Activated naive CD4-positive, alpha-beta T cell (primary cell): Measurements from ENCODE around the gene UTP25.
"Not testable (repeated sequence)": the region's sequence is repeated elsewhere in the genome, so short reads cannot be mapped to it uniquely, and the experiment has no call there.

Experiments
- DNase-seq, 4 experiments: peaks; one replicate each; lab custom pipeline; 2025; lab: John Stamatoyannopoulos, UW

UTP25 gene

DNA sequence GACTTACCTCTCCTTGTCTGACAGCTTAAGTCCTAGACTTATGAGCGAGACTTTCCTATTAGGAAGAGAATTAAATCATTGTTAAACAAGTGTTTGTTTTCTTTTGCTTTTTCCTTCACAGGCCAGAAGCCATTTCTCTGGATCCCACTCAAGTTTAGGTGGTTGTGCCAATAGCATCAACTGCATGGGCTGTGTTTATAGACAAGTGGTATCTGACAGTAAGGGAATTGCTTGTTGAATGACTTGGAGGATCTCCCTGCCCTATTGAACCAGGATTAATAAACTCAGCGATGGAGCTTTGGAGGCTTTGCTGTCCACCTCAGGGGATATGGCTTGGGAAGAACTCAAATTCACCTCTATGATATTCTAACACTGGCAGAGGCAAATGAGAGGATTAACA, 43.7 kb downstream of the UTP25 start:
- DNase-seq = no peak

DNA sequence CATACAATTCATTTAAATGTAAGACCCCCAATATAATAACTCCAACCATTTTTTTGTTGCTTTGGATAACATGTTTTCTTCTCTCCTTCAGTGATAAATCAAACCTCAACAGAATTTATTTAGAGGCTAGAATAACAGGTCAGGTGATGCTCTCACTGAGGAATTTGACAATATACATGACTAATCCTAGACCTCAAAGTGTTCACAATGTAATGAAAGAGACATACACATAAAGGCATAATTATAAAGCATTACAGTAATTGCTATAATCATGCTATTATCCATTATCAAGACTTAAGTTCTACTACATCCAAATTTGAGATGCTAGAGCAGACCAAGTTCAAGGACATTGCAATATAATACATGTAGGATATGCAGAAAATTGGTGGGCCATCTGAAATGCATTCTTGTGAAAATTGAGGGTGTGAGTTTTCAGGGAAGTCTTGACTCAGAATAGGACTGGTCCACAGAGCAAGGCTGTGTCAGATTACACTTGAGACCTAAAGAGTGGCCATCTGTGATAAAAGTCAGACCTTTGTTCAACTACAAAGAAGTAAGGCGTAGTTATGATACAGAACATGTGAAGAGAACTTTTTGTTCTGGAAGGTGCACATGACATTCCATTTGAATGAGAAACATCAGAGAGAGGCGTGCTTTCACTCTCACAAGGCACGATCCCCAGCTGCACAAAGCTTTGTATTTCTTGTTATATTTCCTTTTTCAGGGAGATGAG, 45.5 kb downstream of the UTP25 start:
- no peak for DNase-seq

DNA sequence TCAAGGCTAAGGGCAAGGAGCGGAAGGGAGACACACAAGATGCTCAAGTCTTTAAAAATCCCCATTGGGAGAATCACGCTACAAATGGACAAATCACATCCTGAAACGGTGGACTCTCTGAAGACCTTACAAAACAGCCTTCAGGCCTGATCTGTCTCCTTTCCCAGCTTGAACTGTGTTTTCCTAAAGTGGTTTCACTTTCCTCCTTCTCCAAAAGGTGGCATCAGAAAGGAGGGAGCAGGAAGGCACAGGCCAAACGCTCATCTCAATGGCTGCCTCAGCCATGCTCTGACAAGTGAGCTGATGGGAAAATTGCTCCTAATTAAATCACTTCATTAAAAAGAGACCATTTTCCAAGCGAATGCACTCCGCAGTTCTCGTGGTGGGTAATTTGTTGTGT, 47.7 kb downstream of the UTP25 start:
- DNase-seq = no peak

DNA sequence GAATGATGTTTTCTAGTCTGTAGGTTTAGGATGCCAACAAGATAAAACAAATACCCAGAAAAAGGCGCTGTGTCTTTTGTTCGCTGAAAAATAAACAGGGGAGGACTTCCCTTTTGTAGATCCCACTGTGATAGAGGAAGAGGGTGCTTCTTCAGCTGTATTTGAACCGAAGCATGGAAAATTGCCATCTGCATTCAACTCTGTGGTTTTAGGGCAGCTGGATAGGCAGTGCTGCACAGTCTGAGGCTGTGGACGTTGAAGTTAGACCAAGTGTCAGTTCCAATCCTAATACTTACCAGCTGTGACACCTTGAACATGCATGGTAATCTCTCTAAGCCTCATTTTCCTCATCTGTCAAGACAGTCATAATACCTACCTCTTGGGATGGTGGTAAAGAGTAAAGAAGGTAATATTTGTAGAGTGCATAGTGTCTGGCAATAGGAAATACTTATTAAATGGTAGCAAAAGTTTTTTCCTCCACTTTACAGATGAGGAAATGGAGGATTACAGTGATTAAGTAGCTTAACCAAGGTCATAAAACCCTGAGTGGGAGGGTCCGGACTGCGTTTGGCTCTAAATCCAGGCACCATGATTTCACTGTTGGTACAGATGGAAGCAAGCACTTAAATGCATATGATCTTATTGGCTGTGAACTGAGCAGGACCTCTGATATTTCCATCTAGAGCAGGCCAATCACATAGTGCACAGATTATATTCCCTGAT, 48.5 kb downstream of the UTP25 start:
- DNase-seq = no peak

DNA sequence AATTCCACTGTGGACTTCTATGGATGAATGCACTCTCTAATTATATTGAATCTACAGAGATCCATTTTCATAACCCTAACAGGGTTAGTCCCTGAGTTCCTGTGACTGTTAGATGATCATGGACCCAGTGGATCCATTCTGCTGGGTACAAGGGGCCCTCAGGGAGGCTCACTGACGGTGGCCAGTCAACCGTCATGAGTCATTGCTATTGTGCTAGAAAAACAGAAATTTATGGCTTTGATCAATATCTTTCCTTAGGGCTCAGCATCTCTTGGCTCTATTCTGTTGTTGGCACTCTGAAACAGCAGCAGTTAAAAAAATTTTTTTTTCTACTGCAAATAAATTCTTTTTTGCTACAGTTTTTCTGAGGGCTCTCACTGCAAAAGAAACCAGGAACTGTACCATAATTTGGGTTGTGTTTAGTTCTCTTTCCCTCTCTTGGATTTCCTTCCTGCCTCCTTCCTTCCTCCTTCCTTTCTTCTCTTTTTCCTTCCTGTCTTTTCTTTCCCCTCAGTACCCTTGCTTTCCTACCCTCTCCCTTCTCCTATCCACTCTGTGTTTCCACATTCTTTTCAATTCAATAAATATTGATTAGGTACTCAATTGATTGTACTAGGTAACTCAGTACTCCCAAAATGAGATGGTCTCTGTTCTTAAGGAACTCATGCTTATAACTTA, 49.5 kb downstream of the UTP25 start:
- DNase-seq = no peak

DNA sequence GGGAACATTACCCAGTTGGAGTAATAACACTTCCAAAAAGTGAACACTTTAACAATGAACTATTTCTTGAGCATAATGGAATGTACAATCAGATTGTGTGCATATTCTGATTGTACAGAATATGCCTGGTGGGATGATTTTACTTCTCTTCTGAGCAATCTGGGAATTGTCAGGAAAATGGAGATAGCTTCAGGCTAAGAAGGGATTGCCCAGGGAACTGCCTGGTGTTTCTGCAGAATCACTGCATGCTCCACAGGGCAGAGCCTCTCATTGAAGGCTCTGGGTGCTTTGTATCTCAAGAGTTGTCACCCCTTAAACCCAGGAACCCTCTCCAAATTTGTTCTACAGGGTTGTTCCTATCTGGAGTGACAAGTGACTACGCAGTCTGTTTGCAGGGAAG, 51.2 kb downstream of the UTP25 start:
- DNase-seq = no peak

DNA sequence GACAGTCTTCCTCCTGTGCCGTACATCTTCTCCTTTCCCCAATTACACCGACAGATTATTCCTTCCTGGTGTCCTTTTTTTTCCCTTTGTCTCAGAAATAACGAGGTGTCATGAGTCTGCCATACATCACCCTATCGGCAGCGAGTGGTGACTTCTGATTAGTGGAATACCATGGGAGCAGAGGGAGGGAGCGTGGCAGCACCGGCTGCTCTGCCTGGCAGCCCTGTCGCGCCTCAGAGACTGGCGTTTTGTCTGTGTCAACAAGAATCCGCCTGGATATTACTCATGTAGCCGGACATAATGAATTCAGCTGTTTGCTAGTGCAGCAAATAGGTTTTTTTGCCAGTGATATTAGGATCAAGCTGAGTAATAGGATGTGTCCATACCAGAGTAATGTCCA, 51.8 kb downstream of the UTP25 start:
- DNase-seq = no peak

DNA sequence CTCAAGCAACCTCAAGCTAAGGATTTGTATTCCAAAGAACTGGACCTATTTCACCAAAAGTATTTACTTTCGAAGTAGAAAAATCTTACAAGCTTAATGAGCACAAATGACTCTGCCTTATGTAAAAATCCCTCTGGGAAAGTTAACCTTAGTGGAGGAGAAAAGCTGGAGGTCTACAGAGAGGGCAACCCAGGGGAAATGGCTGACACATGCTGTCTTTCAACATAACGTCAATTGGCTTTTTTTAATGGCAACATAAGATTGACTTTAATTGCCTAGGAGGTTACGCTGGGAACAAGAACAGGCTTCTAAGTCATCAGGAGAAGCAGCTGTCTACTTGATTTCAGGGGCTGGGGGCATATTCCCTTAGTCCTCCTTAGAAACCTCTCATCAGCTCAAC, 52.3 kb downstream of the UTP25 start:
- DNase-seq = no peak

DNA sequence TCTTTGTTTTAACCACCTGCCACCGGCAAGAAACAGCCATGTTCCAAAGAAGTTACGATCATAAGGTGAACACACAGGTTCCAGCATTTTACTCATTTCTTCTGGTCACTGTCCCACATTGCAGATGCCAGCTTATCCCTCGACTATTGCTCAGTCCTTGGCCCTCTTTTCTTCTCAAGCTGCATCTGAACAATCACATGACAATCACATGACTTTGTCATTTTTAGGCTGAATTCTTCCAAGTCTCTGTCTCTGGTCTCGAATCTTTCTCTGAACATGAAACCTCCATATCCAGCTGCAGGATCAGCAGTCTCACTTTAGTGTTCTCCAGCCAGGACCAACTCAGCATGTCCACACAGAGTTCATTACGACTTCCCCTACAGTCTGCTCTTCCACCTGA, 53.8 kb downstream of the UTP25 start:
- no peak for DNase-seq

DNA sequence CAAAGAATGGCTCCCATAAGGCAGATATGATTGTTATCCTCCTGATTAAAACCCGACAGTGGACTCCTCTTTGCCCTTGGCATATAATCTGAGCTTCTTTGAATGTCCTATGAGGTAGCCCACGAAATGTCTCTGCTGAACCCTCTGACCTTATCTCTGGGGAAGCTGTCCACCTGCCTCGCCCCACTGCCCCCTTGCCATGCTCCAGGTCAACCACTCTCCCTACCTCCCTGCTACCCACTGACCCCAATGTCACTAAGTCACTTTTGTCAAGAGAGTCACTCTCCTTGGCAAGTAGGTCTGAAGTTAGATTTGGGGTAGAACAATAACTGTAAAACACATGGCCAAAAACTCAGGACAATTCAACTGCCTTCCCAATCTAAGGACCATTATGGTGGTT, 54.5 kb downstream of the UTP25 start:
- no peak for DNase-seq

DNA sequence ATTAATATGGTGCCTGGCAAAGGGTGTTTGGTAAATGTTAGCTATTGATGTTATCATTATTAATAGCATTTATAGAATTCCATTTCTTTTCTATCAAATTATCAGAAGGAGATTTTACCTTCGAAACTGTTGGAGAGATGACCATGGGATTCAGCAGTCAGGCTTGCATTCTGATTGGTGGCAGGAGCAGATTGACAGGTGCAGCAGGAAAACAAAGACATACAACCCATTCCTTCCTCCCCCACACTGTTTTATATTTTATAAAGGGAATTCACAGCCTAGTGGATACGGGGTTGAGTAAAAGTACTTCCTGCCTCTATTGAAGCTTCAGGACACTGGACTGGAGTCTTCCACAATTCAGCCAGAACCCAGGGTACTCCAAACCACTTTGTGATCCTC, 55.2 kb downstream of the UTP25 start:
- no peak for DNase-seq

DNA sequence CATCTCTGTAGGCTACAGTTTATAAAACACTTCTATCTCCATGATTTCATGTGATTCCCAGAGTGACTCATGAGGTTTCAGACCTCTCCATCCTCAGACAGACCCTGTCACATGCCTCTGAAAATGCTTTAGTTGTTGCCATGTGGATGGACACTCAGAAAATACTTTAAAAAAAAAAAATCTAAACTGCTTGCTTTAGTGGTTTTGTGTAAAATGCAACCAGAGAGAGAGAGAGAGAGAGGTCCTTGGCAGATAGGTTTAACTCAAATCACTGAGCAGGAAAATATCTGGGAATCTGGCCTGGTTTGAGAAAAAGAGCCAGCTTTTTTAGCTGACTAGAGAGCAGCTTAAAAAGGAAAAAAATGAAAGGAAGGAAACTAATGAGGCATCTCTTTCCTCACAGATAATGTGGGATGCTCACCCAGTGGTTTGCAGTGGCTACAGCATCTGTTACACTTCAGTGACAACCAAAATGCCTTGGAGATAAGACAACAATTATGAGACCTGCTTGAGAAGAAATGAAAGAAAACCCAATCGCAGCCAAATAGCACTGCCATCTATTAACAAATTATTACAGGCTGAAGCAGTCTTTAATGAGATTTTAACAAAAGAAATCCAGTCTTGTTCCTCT, 55.7 kb downstream of the UTP25 start:
- no peak for DNase-seq

DNA sequence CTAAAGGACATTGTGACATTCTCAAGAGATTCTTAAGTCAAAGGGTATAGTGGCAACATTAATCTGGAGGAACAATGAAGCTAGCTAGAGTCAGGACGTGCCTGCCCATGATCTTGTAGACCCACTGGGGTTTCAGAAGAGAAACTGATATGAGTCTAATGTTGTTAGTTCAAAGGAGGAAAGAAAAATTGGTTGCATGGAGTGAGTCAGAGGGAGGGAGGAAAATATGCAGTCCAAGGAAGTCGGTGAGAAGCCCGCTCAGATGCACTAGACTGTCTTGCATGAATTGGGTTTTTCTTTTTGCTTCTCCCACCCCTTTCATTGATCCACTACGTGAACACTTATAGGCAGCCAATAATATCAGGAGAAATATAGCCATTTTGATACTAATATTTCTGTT, 56.5 kb downstream of the UTP25 start:
- no peak for DNase-seq

DNA sequence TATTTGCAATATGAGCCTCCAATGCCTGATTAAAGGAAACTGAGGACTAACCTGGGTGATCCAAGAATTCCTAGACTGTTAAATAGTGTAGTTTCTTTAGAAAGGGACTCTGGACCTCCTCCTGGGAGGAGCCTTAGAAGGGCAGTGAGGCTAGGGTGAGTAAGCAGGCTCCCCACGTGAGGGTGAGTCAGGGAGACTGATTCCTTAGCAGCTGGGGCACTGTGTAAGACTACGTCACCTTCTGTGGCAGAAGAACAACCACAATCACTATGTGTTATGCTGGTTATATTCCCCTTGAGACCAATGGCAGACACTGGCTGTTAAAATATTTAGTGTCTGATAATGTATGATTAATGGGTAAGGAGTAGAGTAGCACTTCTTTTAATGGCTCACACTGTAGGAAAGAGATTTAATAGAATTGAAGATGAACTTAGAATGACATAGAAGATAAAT, 56.9 kb downstream of the UTP25 start:
- DNase-seq = no peak

DNA sequence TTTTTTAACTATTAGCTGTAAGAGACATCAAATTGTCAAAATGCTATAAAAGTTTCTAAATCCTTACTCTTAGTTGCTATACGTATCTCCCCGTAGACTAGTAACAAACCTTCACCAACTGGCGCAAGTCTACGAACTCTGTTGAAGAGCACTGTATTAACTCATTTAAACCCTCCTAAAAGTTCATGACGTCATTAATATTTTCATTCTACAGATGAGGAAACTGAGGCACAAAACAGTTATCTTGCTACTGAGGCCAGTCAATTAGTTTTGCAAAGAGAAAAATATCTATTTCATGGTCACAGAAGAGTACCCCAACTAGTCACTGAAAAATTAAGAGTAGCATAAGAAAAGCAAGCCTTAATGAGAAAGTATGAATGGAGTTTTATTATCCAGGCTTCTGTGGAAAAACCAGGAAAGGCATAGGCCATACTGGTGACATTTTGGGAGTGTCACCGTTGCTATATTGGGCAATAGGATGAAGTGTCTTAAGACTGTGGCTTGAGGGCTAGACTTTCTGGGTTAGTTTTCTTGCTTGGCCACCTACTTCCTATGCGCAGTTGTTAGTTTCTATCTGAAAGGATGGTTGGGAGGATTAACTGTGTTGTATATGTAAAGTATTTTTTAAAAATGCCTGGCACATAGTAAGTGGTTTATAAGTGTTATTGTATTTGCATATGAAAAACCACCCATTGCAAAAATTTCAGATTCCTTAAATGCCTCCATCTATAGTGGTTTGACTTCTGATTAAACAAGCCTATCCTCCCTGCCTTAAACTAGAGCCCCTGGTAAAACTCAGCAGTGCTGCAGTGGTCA, 57.8 kb downstream of the UTP25 start:
- DNase-seq = no peak

DNA sequence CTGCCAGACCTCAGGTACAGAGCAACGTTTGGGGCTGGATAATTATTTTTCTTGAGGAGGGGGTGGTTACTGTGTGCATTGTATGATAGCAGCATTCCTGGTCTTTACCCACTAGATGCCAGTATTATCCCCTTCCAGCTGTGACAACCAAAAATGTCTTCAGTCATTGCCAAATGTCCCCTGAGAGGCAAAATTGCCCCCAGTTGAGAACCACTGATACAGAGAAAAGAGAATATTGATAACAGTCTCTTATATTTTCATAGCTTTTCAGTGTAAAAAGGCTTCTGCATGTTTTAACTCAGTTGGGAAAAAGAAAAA, 58.4 kb downstream of the UTP25 start:
- no peak for DNase-seq

DNA sequence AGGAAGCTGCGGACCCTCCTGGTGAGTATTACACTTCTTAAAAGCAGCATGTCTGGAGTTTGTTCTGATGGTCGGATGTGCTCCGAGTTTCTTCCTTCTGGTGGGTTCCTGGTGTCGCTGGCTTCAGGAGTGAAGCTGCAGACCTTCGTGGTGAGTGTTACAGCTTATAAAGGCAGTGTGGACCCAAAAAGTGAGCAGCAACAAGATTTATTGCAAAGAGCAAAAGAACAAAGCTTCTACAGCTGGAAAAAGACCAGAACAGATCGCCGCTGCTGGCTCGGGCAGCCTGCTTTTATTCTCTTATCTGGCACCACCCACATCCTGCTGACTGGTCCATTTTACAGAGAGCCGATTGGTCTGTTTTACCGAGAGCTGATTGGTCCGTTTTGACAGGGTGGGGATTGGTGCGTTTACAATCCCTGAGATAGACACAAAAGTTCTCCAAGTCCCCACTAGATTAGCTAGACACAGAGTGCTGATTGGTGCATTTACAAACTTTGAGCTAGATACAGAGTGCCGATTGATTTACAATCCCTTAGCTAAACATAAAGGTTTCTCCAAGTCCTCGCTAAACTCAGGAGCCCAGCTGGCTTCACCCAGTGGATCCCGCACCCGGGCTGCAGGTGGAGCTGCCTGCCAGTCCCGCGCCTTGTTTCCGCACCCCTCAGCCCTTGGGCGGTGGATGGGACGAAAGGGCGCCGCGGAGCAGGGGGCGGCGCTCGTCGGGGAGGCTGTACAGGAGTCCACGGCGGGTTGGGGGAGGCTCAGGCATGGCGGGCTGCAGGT, 60.7 kb downstream of the UTP25 start:
- not testable (repeated sequence) for DNase-seq

DNA sequence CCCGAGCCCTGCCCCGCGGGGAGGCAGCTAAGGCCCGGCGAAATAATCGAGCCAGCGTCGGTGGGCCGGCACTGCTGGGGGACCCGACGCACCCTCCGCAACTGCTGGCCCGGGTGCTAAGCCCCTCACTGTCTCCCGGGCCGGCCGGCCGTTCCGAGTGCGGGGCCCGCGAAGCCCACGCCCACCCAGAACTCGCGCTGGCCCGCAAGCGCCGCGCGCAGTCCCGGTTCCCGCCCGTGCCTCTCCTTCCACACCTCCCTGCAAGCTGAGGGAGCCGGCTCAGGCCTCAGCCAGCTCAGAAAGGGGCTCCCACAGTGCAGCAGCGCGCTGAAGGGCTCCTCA, 61.3 kb downstream of the UTP25 start:
- DNase-seq = no peak

DNA sequence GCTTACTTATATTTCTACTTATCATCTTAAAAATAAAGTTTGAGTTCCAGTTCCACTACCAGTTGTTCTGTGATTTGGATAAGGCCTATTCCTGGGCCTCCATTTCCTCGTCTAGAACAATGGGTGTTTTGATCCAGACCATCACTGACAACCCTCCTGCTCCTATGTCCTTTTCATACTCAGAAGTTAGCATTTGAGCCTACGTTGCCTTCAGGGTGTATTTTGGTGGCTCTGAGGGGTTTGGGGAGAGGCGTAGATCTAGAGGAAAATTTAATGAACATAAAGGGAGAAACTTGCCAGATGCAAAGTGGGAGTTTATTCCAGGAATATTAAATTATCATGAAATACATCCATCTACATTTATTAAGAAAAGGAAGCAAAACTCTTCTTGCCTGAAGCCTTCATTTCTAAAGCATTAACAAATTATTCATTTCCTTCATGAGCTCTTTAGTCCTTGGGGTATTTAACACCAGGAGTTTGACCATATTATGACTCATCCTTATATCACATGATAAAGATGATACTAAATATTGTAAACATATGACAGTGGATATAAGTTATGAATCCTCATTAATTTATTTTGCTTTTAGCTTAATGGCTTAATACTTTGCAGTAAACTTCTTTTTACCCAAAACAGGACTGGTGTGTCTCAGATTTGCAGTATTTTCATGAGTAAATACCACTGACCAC, 63.0 kb downstream of the UTP25 start:
- no peak for DNase-seq

DNA sequence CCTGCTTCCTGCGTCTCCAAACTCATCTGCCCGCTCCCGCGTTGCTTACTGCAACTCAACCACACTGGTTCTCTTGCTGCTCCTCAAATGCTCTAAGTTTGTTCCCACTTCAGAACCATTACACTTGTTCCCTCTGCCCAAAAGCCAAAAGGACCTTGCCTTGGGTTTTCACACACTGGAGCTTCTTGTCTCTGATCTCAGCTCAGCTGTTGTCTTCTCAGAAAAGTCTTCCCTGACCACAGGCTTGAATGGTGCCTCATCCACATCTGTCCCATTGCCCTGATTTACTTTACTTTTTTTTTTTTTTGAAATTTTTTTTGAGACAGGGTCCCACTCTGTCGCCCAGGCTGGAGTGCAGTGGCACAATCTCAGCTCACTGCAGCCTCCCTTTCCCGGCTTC, 66.0 kb downstream of the UTP25 start:
- DNase-seq = no peak

DNA sequence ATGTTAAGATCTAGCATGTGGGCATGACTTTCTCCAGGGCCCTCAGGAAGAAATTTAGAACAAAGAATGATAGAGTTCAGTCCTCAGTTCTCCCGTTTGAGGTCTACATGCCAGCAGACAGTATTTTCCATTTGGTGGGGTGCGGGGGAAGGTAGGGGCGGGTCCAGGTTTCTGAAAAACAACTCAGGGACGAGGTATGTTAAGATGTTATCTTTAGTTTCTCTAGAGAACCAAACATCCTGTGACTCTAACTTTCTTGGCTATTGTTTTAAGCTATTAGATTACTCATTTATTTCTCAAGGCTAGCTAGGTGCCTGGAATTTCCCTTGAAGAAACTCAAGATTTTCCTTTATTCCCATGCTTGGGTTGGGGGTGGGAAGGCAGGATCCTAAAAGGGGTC, 67.9 kb downstream of the UTP25 start:
- DNase-seq = no peak
